Coronary artery (tissue), 2 donors: Measurements from ENCODE around the gene PCDHA7.
"Not testable (repeated sequence)": the region's sequence is repeated elsewhere in the genome, so short reads cannot be mapped to it uniquely, and the experiment has no call there.

Experiments
- DNase-seq: peaks from one replicate; pipeline ENCODE4 v3.0.0-alpha.2; 2017; ENCODE audit warnings: low spot score
- H3K27ac ChIP-seq, 2 donors: fragments of 200-600 bp; sonication (generic); one replicate each; pipeline ENCODE4 v1.5.1; 2016 to 2019
- H3K4me3 ChIP-seq: fragments of 200-600 bp; sonication (generic); 2 replicates; pipeline ENCODE4 v1.5.1; 2016; ENCODE audit warnings: mild to moderate bottlenecking, moderate library complexity
- CTCF ChIP-seq: fragments of 200-600 bp; sonication (generic); IDR thresholded peaks from one replicate; pipeline ENCODE4 v1.5.1; 2019; ENCODE audit warnings: antibody characterized with exemption

Gene PCDHA7

GRCh38 chr5:140875085-140876065 is 41.3 kb downstream of the PCDHA7 start, which contains the start of gene PCDHA12:
Gene PCDHA12, plus strand, starts transcription at chr5:140875308. Its CDS starts 165 bp downstream, at chr5:140875473.
- Histone ChIP-seq H3K4me3 (peak within 1 kb of the TSS; percentile 18), H3K27ac (no peak within 1 kb of the TSS)
- no peak for TF ChIP-seq CTCF
- no peak for DNase-seq

DNA sequence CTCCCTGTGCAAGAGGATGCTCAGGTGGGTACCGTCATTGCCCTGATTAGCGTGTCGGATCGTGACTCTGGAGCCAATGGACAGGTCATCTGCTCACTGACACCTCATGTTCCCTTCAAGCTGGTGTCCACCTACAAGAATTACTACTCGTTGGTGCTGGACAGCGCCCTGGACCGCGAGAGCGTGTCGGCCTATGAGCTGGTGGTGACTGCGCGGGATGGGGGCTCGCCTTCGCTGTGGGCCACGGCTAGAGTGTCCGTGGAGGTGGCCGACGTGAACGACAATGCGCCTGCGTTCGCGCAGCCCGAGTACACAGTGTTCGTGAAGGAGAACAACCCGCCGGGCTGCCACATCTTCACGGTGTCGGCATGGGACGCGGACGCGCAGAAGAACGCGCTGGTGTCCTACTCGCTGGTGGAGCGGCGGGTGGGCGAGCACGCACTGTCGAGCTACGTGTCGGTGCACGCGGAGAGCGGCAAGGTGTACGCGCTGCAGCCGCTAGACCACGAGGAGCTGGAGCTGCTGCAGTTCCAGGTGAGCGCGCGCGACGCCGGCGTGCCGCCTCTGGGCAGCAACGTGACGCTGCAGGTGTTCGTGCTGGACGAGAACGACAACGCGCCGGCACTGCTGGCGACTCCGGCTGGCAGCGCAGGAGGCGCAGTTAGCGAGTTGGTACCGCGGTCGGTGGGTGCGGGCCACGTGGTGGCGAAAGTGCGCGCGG is 42.6 kb downstream of the PCDHA7 start:
- peak overlapping the region; percentile 7 for H3K4me3 ChIP-seq
- not testable (repeated sequence) for DNase-seq

DNA sequence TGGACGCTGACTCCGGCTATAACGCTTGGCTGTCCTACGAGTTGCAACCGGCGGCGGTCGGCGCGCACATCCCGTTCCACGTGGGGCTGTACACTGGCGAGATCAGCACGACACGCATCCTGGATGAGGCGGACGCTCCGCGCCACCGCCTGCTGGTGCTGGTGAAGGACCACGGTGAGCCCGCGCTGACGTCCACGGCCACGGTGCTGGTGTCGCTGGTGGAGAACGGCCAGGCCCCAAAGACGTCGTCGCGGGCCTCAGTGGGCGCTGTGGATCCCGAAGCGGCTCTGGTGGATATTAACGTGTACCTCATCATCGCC is 43.2 kb downstream of the PCDHA7 start:
- no peak for DNase-seq
- no peak for TF ChIP-seq CTCF
- no peak overlapping the region for H3K27ac ChIP-seq
- no peak overlapping the region for H3K4me3 ChIP-seq

More for the DNA sequence above, 42.6 kb downstream of the PCDHA7 start:
- H3K27ac ChIP-seq = not testable (repeated sequence)

DNA sequence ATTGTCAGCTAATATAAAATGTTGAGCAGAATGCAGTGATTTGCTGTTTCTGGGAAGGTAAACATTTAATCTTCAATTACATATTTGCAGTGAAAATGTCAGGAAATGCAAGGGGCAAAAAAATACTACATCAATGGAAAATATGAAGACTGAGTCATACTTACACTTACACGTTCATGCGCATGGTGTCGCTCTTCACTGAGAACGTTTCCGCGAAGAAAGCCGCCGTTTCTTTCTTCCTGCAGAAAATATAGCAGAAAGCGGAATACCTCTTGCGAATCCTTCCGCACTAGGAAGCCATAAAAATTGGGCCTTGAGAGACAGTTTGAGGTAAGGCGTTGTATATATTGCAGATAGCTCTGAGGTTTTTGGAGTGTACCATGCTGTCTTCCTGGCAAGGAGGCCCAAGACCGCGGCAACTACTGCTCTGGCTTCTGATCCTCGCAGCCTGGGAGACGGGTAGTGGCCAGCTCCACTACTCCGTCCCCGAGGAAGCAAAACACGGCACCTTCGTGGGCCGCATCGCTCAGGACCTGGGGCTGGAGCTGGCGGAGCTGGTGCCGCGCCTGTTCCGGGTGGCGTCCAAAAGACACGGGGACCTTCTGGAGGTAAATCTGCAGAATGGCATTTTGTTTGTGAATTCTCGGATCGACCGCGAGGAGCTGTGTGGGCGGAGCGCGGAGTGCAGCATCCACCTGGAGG is 48.0 kb downstream of the PCDHA7 start, which contains the start of gene PCDHA13:
PCDHA13 (plus strand) TSS at position 236 of the 702 bp plus-strand sequence; CDS start at position 381, 145 bp downstream.
- no peak for TF ChIP-seq CTCF
- DNase-seq = no peak
- Histone ChIP-seq H3K27ac (no peak within 1 kb of the TSS), H3K4me3 (peak within 1 kb of the TSS; percentile 58)

DNA sequence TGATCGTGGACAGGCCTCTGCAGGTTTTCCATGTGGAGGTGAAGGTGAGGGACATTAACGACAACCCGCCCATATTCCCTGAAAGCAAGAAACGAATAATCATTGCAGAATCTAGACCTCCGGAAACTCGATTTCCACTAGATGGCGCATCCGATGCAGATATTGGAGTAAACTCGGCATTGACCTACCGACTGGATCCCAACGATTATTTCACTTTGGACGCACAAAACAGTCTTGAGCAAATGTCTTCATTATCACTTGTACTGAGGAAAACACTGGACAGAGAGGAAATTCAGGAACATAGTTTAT is 48.5 kb downstream of the PCDHA7 start:
- Histone ChIP-seq H3K4me3 (peak overlapping the region; percentile 58), H3K27ac (no peak overlapping the region)
- DNase-seq = no peak
- no peak for TF ChIP-seq CTCF

GRCh38 chr5:140883373-140883772 is 49.3 kb downstream of the PCDHA7 start:
- no peak for TF ChIP-seq CTCF
- H3K4me3 ChIP-seq = no peak overlapping the region

More at GRCh38 chr5:140883373-140883772, 49.3 kb downstream of the PCDHA7 start:
- DNase-seq = no peak
- no peak overlapping the region for H3K27ac ChIP-seq
